Peyer's patch (tissue), 4 donors: ENCODE measurements around the gene COX8A. TPM values are rescaled to one million over a fixed set of nuclear protein-coding genes. Genes with fewer than 3 reads are reported as not detected.

Source experiments
- DNase-seq, 3 donors: peaks; one replicate each; pipeline ENCODE4 v3.0.0-alpha.2; 2017 to 2019
- H3K27ac ChIP-seq, 4 donors: fragments of 200-600 bp; sonication (generic); one replicate each; pipeline ENCODE4 v1.5.1; 2016 to 2019
- H3K27me3 ChIP-seq, 2 donors: fragments of 200-600 bp; sonication (generic); one replicate each; pipeline ENCODE4 v1.5.1; 2019
- H3K36me3 ChIP-seq, 3 donors: fragments of 200-600 bp; sonication (generic); one replicate each; pipeline ENCODE4 v1.5.1; 2016 to 2019
- H3K4me1 ChIP-seq, 4 donors: fragments of 200-600 bp; sonication (generic); one replicate each; pipeline ENCODE4 v1.5.1; 2016 to 2019
- H3K4me3 ChIP-seq, 4 donors: fragments of 200-600 bp; sonication (generic); 1 replicate in 3 of 4; 2 replicates in 1 of 4; pipeline ENCODE4 v1.5.1; 2016 to 2019; ENCODE audit warnings: mild to moderate bottlenecking in 1 of 4
- H3K9me3 ChIP-seq, 4 donors: fragments of 200-600 bp; sonication (generic); one replicate each; pipeline ENCODE4 v1.5.1; 2016 to 2019; ENCODE audit warnings: mild to moderate bottlenecking in 1 of 4
- POLR2A ChIP-seq, 2 donors: fragments of 450-650 bp; IDR thresholded peaks; one replicate each; pipeline ENCODE4 v1.5.1; 2017; ENCODE audit warnings: antibody characterized with exemption in 2 of 2, mild to moderate bottlenecking in 2 of 2, moderate library complexity in 2 of 2
- total RNA-seq, 4 donors: library from RNA; depleted of rRNA; stranded (reverse); fragments of >200 nt; gene quantifications; one replicate each; pipeline ENCODE4 v1.1.0, GENCODE V29; 2016
- TF ChIP-seq, protein P1 (sequence below), 6 experiments: fragments of 450-650 bp in 4 of 6; fragments of 200-600 bp in 2 of 6; sonication (generic) in 1 of 6; IDR thresholded peaks; one replicate each; pipeline ENCODE4 v1.5.1; 2017 to 2019; ENCODE audit warnings: antibody characterized with exemption in 6 of 6, mild to moderate bottlenecking in 3 of 6, moderate library complexity in 1 of 6

The COX8A gene
- total RNA-seq, 4 donors from 2014 or later, result 390 to 1,297 (median 877) TPM

DNA sequence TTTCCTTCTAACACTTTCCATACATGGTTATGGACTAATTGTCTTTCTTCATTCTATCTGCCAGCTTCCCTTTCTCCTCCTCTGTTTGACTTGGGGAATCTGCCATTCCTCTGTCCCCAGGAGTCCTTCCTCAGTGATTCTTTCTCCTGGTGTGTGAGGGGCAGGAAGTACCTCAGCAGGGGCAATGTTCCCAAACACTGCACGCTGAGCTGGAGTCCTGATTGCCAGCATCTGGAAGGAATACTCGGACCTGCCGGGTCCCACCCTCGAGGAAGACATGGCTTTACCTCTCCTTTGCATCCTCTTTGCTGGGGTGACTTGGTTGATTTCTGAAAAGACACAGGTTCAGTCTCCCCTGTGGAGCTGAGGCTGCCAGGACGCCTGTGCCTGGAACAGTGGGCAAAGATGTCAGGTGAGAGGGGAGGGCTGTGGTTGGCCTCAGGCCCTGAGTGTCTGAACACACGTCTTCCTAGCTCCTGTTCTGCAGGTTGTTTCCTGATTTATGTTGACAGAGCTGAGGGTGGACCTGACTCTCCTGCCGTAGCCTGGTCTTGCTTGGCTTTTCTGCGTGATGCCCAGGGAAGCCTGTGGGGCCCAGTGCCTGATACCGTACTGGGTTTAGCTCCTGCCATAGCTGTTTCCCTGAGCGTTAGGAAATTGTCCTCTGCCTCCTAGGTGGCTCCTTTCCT is 4.3 kb downstream of the COX8A start:
- no peak overlapping the region for H3K27ac ChIP-seq
- H3K36me3 ChIP-seq, result peaks cover 0 to 16% (median 0%) of the 10 kb centered on the region in 3 donors
- DNase-seq, result no peak
- TF ChIP-seq, protein P1, sequence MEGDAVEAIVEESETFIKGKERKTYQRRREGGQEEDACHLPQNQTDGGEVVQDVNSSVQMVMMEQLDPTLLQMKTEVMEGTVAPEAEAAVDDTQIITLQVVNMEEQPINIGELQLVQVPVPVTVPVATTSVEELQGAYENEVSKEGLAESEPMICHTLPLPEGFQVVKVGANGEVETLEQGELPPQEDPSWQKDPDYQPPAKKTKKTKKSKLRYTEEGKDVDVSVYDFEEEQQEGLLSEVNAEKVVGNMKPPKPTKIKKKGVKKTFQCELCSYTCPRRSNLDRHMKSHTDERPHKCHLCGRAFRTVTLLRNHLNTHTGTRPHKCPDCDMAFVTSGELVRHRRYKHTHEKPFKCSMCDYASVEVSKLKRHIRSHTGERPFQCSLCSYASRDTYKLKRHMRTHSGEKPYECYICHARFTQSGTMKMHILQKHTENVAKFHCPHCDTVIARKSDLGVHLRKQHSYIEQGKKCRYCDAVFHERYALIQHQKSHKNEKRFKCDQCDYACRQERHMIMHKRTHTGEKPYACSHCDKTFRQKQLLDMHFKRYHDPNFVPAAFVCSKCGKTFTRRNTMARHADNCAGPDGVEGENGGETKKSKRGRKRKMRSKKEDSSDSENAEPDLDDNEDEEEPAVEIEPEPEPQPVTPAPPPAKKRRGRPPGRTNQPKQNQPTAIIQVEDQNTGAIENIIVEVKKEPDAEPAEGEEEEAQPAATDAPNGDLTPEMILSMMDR (IDR thresholded peaks at IDR 0.05), result no peak
- TF ChIP-seq POLR2A (IDR thresholded peaks at IDR 0.05), result no peak
- H3K27me3 ChIP-seq, result no peaks in the 10 kb centered on the region
- peaks cover 0 to 15% (median 10%) of the 10 kb centered on the region in 4 donors for H3K4me1 ChIP-seq
- H3K9me3 ChIP-seq, result no peaks in the 10 kb centered on the region
- no peak overlapping the region for H3K4me3 ChIP-seq

DNA sequence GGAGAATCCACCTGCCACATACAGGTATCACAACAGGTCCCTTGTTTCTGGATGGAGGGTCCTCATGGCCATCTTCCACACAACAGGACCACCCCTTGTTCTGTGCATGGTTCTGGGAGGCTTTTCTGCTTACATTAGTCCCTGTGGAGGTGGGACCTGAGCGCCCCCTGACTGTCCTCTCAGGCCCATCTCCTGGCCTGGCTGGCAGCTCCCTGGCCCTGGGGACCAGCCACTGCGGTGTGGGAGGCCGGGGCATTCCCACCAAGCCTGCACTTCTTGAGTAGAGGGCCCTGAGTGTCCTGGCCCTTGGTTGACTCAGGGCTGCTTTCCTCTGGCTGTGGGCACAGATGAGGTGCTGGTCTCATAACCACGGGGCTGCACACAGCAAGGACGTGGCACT is 5.0 kb downstream of the COX8A start:
- Histone ChIP-seq H3K4me1 (peaks cover 0 to 15% (median 10%) of the 10 kb centered on the region in 4 donors), H3K4me3 (no peak overlapping the region), H3K36me3 (peaks cover 0 to 16% (median 0%) of the 10 kb centered on the region in 3 donors), H3K27me3 (no peaks in the 10 kb centered on the region), H3K27ac (no peak overlapping the region), H3K9me3 (no peaks in the 10 kb centered on the region)
- DNase-seq, result no peak
- TF ChIP-seq, protein P1 (IDR thresholded peaks at IDR 0.05), result no peak
- TF ChIP-seq POLR2A (IDR thresholded peaks at IDR 0.05), result no peak

- peak in 2 of 3 donors; percentile 73 to 84 for DNase-seq
- TF ChIP-seq, protein P1 (IDR thresholded peaks at IDR 0.05), result no peak
- H3K27ac ChIP-seq, result peak overlapping the region; percentile 85 to 91 (median 90)
- peaks cover 0 to 20% (median 10%) of the 10 kb centered on the region in 4 donors for H3K4me1 ChIP-seq
- no peaks in the 10 kb centered on the region for H3K27me3 ChIP-seq
- H3K9me3 ChIP-seq, result no peaks in the 10 kb centered on the region
- H3K36me3 ChIP-seq, result peaks cover 0 to 24% (median 0%) of the 10 kb centered on the region in 3 donors
- H3K4me3 ChIP-seq, result peak overlapping the region; percentile 94 to 98 (median 98)
These were observed 11.4 kb downstream of the COX8A start for GRCh38 chr11:63985812-63986155.

DNA sequence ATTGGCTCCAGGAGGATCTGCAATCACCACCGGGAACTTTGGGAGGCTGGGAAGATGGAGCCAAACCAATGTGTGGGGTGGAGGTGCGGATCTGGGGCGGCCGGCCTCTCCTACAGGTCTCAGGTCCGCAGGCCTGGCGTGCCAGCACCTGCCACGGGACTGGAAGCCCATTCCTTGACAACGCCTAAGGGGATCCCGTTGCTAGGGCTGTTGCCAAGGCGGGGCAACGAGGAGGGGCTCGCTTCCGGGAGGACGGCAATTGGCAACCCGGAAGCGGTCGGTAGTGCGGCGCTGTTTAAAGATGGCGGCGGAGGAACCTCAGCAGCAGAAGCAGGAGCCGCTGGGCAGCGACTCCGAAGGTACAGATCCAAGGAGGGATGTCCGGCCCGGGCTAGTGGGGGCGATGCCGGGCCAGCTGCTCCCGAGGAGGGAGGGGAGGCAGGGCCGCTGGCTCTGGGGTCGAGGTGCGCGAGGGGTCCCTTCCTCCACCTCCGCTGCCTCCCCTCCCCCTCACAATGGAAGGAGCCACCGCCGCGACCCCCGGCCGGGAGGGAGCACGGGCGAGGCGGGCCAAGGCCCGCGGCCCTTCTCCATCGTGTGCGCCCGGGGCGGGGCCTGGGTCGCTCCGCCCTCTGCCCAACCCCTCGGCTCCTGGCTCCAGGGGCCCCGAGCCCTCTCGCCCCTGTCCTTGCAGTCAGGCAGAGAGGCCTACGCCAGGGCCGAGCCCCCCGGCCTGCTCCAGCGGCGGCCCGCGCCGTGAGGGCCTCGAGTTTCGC is 11.9 kb downstream of the COX8A start, which contains the start of gene OTUB1:
Gene OTUB1 (plus strand): TSS at position 283 of the 776 bp plus-strand sequence. CDS start 19 bp downstream, at position 302.
- Histone ChIP-seq H3K9me3 (no peaks in the 10 kb centered on the region), H3K4me1 (peaks cover 0 to 20% (median 10%) of the 10 kb centered on the region in 4 donors), H3K27ac (peak within 1 kb of the TSS; percentile 85 to 91 (median 90)), H3K36me3 (peaks cover 0 to 30% (median 0%) of the 10 kb centered on the region in 3 donors), H3K4me3 (peak within 1 kb of the TSS; percentile 94 to 98 (median 98)), H3K27me3 (no peaks in the 10 kb centered on the region)
- TF ChIP-seq, protein P1 (IDR thresholded peaks at IDR 0.05), result peak in 1 of 6 experiments; percentile 9
- peak in 1 of 2 donors; percentile 63 for TF ChIP-seq POLR2A (IDR thresholded peaks at IDR 0.05)
- DNase-seq, result peak; percentile 88 to 95 (median 93)

- no peaks in the 10 kb centered on the region for H3K9me3 ChIP-seq
- no peaks in the 10 kb centered on the region for H3K27me3 ChIP-seq
- DNase-seq, result no peak
- TF ChIP-seq POLR2A (IDR thresholded peaks at IDR 0.05), result no peak
- TF ChIP-seq, protein P1 (IDR thresholded peaks at IDR 0.05), result no peak
- H3K36me3 ChIP-seq, result peaks cover 0 to 37% (median 0%) of the 10 kb centered on the region in 3 donors
- peaks cover 0 to 20% (median 10%) of the 10 kb centered on the region in 4 donors for H3K4me1 ChIP-seq
- H3K4me3 ChIP-seq, result peak overlapping the region; percentile 94 to 98 (median 98)
- H3K27ac ChIP-seq, result peak overlapping the region; percentile 85 to 91 (median 90)
These were observed 12.6 kb downstream of the COX8A start for GRCh38 chr11:63986932-63987513.
